CD8-positive, alpha-beta memory T cell (primary cell): Measurements from ENCODE around the gene IL12A. TPM values are rescaled to one million over a fixed set of nuclear protein-coding genes. Genes with fewer than 3 reads are reported as not detected.

Experiments used
- CTCF ChIA-PET: fragments of 350-600 bp; sonication (Branson Sonifier 250); formaldehyde crosslinking; loops from one replicate; lab custom pipeline; 2021; ENCODE audit warnings: antibody characterized with exemption; lab: Charles Lee
- POLR2A ChIA-PET: fragments of 350-600 bp; sonication (Branson Sonifier 250); formaldehyde crosslinking; loops from one replicate; lab custom pipeline; 2021; ENCODE audit warnings: antibody characterized with exemption; lab: Charles Lee
- DNase-seq, 5 donors: peaks; one replicate each; pipeline versions ENCODE4 v3.0.0 to v3.0.0-alpha.2; 2020 to 2022; ENCODE audit warnings: mixed read lengths in 1 of 5
- H3K27ac ChIP-seq: one replicate; pipeline ENCODE4 v1.7.0; 2013; ENCODE audit warnings: low read depth, mild to moderate bottlenecking, low read length, moderate library complexity
- H3K27me3 ChIP-seq: 2 replicates; pipeline ENCODE4 v1.7.0; 2013; ENCODE audit warnings: low read length, mild to moderate bottlenecking; ENCODE audit not compliant: insufficient read depth, poor library complexity, severe bottlenecking
- H3K36me3 ChIP-seq: 2 replicates; pipeline ENCODE4 v1.7.0; 2013; ENCODE audit warnings: mild to moderate bottlenecking, low read length, moderate library complexity; ENCODE audit not compliant: insufficient read depth
- H3K4me1 ChIP-seq: 2 replicates; pipeline ENCODE4 v1.7.0; 2013; ENCODE audit warnings: mild to moderate bottlenecking, low read length, moderate library complexity; ENCODE audit not compliant: insufficient read depth
- H3K4me3 ChIP-seq: 2 replicates; pipeline ENCODE4 v1.7.0; 2013; ENCODE audit warnings: mild to moderate bottlenecking, low read length
- H3K9me3 ChIP-seq: 2 replicates; pipeline ENCODE4 v1.7.0; 2013; ENCODE audit warnings: mild to moderate bottlenecking, low read length
- H3K27ac Mint-ChIP-seq, 8 donors: one replicate each; pipeline ENCODE4 v1.8.0; 2020 to 2021; ENCODE audit warnings: mixed read lengths in 8 of 8, mild to moderate bottlenecking in 6 of 8, inconsistent platforms in 3 of 8, moderate library complexity in 3 of 8
- H3K27me3 Mint-ChIP-seq, 2 donors: one replicate each; pipeline ENCODE4 v1.8.0; 2020 to 2021; ENCODE audit warnings: mixed read lengths in 2 of 2, mild to moderate bottlenecking in 1 of 2, moderate library complexity in 1 of 2
- H3K36me3 Mint-ChIP-seq, 3 donors: one replicate each; pipeline ENCODE4 v1.8.0; 2020 to 2021; ENCODE audit warnings: mixed read lengths in 3 of 3, inconsistent platforms in 1 of 3, mild to moderate bottlenecking in 1 of 3
- H3K4me1 Mint-ChIP-seq, 3 donors: one replicate each; pipeline ENCODE4 v1.8.0; 2020 to 2021; ENCODE audit warnings: mixed read lengths in 3 of 3, inconsistent platforms in 1 of 3, mild to moderate bottlenecking in 1 of 3
- H3K4me3 Mint-ChIP-seq, 7 donors: one replicate each; pipeline ENCODE4 v1.8.0; 2020 to 2021; ENCODE audit warnings: mixed read lengths in 7 of 7, mild to moderate bottlenecking in 6 of 7, moderate library complexity in 4 of 7, inconsistent platforms in 2 of 7
- H3K9me3 Mint-ChIP-seq, 5 donors: one replicate each; pipeline ENCODE4 v1.8.0; 2020 to 2022; ENCODE audit warnings: mixed read lengths in 5 of 5, mild to moderate bottlenecking in 3 of 5, moderate library complexity in 2 of 5, inconsistent platforms in 1 of 5
- polyA plus RNA-seq: library from polyadenylated mRNA; unstranded; fragments of 300-500 nt; fragmentation: Illumina TruSeq; gene quantifications from one replicate; pipeline ENCODE4 v1.2.3, GENCODE V29; 2021
- total RNA-seq, 2 experiments: library from RNA; stranded (reverse); gene quantifications; one replicate each; pipeline ENCODE4 v1.2.3, GENCODE V29; 2021

IL12A gene
- total RNA-seq (not detected), polyA plus RNA-seq (0.79 TPM)

GRCh38 chr3:159988617-159989271, at the start of gene IL12A:
Gene IL12A, plus strand, starts transcription at chr3:159988835.
- Histone ChIP-seq H3K4me1 (peaks cover 10% of the 10 kb centered on the region), H3K27me3 (no peaks in the 10 kb centered on the region), H3K27ac (peak within 1 kb of the TSS; percentile 13), H3K36me3 (no peaks in the 10 kb centered on the region), H3K4me3 (peak within 1 kb of the TSS; percentile 38), H3K9me3 (no peaks in the 10 kb centered on the region)
- ChIA-PET CTCF (interaction anchor here (0.6 to 3.4 kb wide), 14 partner anchors 9 to 1454 kb away, joined by 3 to 33 read pairs (median 5); partner anchors contain the start of gene TRIM59), POLR2A (no interaction called here)
- H3K4me3 Mint-ChIP-seq = peak within 1 kb of the TSS; percentile 85 to 93 (median 88)
- H3K36me3 Mint-ChIP-seq = peaks cover 0 to 3% (median 1%) of the 10 kb centered on the region in 3 donors
- H3K27me3 Mint-ChIP-seq = no peaks in the 10 kb centered on the region
- DNase-seq = peak; percentile 77 to 88 (median 79)
- H3K27ac Mint-ChIP-seq = peak within 1 kb of the TSS in 7 of 8 donors; percentile 64 to 99 (median 87)
- H3K4me1 Mint-ChIP-seq = peaks cover 21 to 37% (median 28%) of the 10 kb centered on the region in 3 donors
- no peaks in the 10 kb centered on the region for H3K9me3 Mint-ChIP-seq

- CTCF ChIA-PET = no interaction called here
- Mint-ChIP-seq H3K27me3 (peaks cover 5 to 27% of the 10 kb centered on the region in 2 donors), H3K4me1 (no peaks in the 10 kb centered on the region), H3K36me3 (no peaks in the 10 kb centered on the region), H3K27ac (no peak overlapping the region), H3K9me3 (peaks cover 0 to 3% (median 1%) of the 10 kb centered on the region in 5 donors), H3K4me3 (no peak overlapping the region)
- H3K4me1 ChIP-seq = no peaks in the 10 kb centered on the region
- H3K4me3 ChIP-seq = no peak overlapping the region
- DNase-seq = no peak
- no peaks in the 10 kb centered on the region for H3K36me3 ChIP-seq
- no peaks in the 10 kb centered on the region for H3K9me3 ChIP-seq
- POLR2A ChIA-PET = no interaction called here
- no peaks in the 10 kb centered on the region for H3K27me3 ChIP-seq
- no peak overlapping the region for H3K27ac ChIP-seq
These were observed 47.3 kb upstream of the IL12A start for GRCh38 chr3:159941038-159942000.

- no peaks in the 10 kb centered on the region for H3K4me1 ChIP-seq
- Mint-ChIP-seq H3K27me3 (peaks cover 8 to 38% of the 10 kb centered on the region in 2 donors), H3K9me3 (peaks cover 0 to 3% (median 0%) of the 10 kb centered on the region in 5 donors), H3K27ac (no peak overlapping the region), H3K4me1 (no peaks in the 10 kb centered on the region), H3K36me3 (no peaks in the 10 kb centered on the region), H3K4me3 (no peak overlapping the region)
- no peaks in the 10 kb centered on the region for H3K9me3 ChIP-seq
- H3K36me3 ChIP-seq = no peaks in the 10 kb centered on the region
- no peak overlapping the region for H3K27ac ChIP-seq
- H3K27me3 ChIP-seq = no peaks in the 10 kb centered on the region
- ChIA-PET CTCF (no interaction called here), POLR2A (no interaction called here)
- no peak for DNase-seq
- no peak overlapping the region for H3K4me3 ChIP-seq
These were observed 43.9 kb upstream of the IL12A start for GRCh38 chr3:159944781-159945180.

GRCh38 chr3:159945930-159946329, 42.7 kb upstream of the IL12A start:
- H3K4me3 ChIP-seq = no peak overlapping the region
- no peaks in the 10 kb centered on the region for H3K4me1 ChIP-seq
- CTCF ChIA-PET = no interaction called here
- H3K4me3 Mint-ChIP-seq = no peak overlapping the region
- peaks cover 8 to 43% of the 10 kb centered on the region in 2 donors for H3K27me3 Mint-ChIP-seq
- no peak for DNase-seq
- H3K9me3 Mint-ChIP-seq = peaks cover 0 to 3% (median 0%) of the 10 kb centered on the region in 5 donors
- no peak overlapping the region for H3K27ac Mint-ChIP-seq
- H3K36me3 Mint-ChIP-seq = no peaks in the 10 kb centered on the region
- no peaks in the 10 kb centered on the region for H3K9me3 ChIP-seq
- H3K27me3 ChIP-seq = no peaks in the 10 kb centered on the region
- H3K4me1 Mint-ChIP-seq = no peaks in the 10 kb centered on the region
- POLR2A ChIA-PET = no interaction called here
- no peaks in the 10 kb centered on the region for H3K36me3 ChIP-seq
- H3K27ac ChIP-seq = no peak overlapping the region

GRCh38 chr3:159947220-159947619, 41.4 kb upstream of the IL12A start:
- Mint-ChIP-seq H3K27me3 (peaks cover 8 to 54% of the 10 kb centered on the region in 2 donors), H3K4me3 (no peak overlapping the region), H3K27ac (no peak overlapping the region), H3K4me1 (no peaks in the 10 kb centered on the region), H3K9me3 (peaks cover 0 to 3% (median 0%) of the 10 kb centered on the region in 5 donors), H3K36me3 (no peaks in the 10 kb centered on the region)
- no peak for DNase-seq
- H3K4me1 ChIP-seq = no peaks in the 10 kb centered on the region
- no peaks in the 10 kb centered on the region for H3K36me3 ChIP-seq
- POLR2A ChIA-PET = no interaction called here
- H3K27ac ChIP-seq = no peak overlapping the region
- no peaks in the 10 kb centered on the region for H3K27me3 ChIP-seq
- no peak overlapping the region for H3K4me3 ChIP-seq
- H3K9me3 ChIP-seq = no peaks in the 10 kb centered on the region
- CTCF ChIA-PET = no interaction called here

- CTCF ChIA-PET = no interaction called here
- POLR2A ChIA-PET = no interaction called here
These were observed 40.0 kb upstream of the IL12A start for GRCh38 chr3:159948429-159949144.

GRCh38 chr3:159950156-159950898, 38.3 kb upstream of the IL12A start:
- no peaks in the 10 kb centered on the region for H3K4me1 ChIP-seq
- H3K27me3 ChIP-seq = no peaks in the 10 kb centered on the region
- Mint-ChIP-seq H3K36me3 (no peaks in the 10 kb centered on the region), H3K4me1 (no peaks in the 10 kb centered on the region), H3K9me3 (no peaks in the 10 kb centered on the region), H3K27ac (no peak overlapping the region), H3K4me3 (no peak overlapping the region), H3K27me3 (peaks cover 13 to 56% of the 10 kb centered on the region in 2 donors)
- DNase-seq = no peak
- POLR2A ChIA-PET = no interaction called here
- no peak overlapping the region for H3K27ac ChIP-seq
- no peaks in the 10 kb centered on the region for H3K9me3 ChIP-seq
- no peaks in the 10 kb centered on the region for H3K36me3 ChIP-seq
- H3K4me3 ChIP-seq = no peak overlapping the region
- CTCF ChIA-PET = no interaction called here

More at GRCh38 chr3:159948429-159949144, 40.0 kb upstream of the IL12A start:
- peaks cover 8 to 54% of the 10 kb centered on the region in 2 donors for H3K27me3 Mint-ChIP-seq
- H3K27ac Mint-ChIP-seq = no peak overlapping the region
- no peak for DNase-seq
- peaks cover 0 to 2% (median 0%) of the 10 kb centered on the region in 5 donors for H3K9me3 Mint-ChIP-seq
- H3K4me3 Mint-ChIP-seq = no peak overlapping the region
- Histone ChIP-seq H3K4me1 (no peaks in the 10 kb centered on the region), H3K4me3 (no peak overlapping the region), H3K27ac (no peak overlapping the region), H3K36me3 (no peaks in the 10 kb centered on the region), H3K27me3 (no peaks in the 10 kb centered on the region), H3K9me3 (no peaks in the 10 kb centered on the region)
- no peaks in the 10 kb centered on the region for H3K4me1 Mint-ChIP-seq
- no peaks in the 10 kb centered on the region for H3K36me3 Mint-ChIP-seq
